NCI-H1417 (cell line): ENCODE results near the gene BCORL1.

Source experiments
- DNase-seq, 3 experiments: peaks; one replicate each; lab custom pipeline; 2025; lab: John Stamatoyannopoulos, UW

The BCORL1 gene

GRCh38 chrX:130095249-130096030 lies 113.0 kb downstream of the BCORL1 start:
- no peak for DNase-seq

- no peak for DNase-seq
Measured at GRCh38 chrX:130097507-130098209, 115.2 kb downstream of the BCORL1 start.

GRCh38 chrX:130098210-130098552 lies 115.7 kb downstream of the BCORL1 start:
- no peak for DNase-seq

- peak in 1 of 3 experiments; percentile 16 for DNase-seq
Measured at GRCh38 chrX:130100180-130100579, 117.7 kb downstream of the BCORL1 start.

GRCh38 chrX:130103605-130104004 lies 121.2 kb downstream of the BCORL1 start:
- DNase-seq: no peak

GRCh38 chrX:130105244-130105643 lies 122.8 kb downstream of the BCORL1 start:
- DNase-seq: no peak

GRCh38 chrX:130106071-130106470 lies 123.6 kb downstream of the BCORL1 start:
- no peak for DNase-seq
